Left renal cortex interstitium (tissue), 4 donors: Measurements from ENCODE around the gene CACNA2D3. TPM values are rescaled to one million over a fixed set of nuclear protein-coding genes. Genes with fewer than 3 reads are reported as not detected.
"Not testable (repeated sequence)": the region's sequence is repeated elsewhere in the genome, so short reads cannot be mapped to it uniquely, and the experiment has no call there.

Experiments used
- DNase-seq, 4 donors: peaks; one replicate each; pipeline ENCODE4 v3.0.0-alpha.2; 2013; ENCODE audit warnings: low read depth in 4 of 4, low spot score in 2 of 4, missing footprints in 1 of 4
- polyA plus RNA-seq, 4 donors: library from polyadenylated mRNA; unstranded; fragments of 120-200 nt; gene quantifications; one replicate each; pipeline ENCODE4 v1.2.1, GENCODE V29; 2013; ENCODE audit not compliant: insufficient read length in 4 of 4

CACNA2D3 gene
- polyA plus RNA-seq, 4 donors = 1.2 to 2.1 (median 1.5) TPM

DNA sequence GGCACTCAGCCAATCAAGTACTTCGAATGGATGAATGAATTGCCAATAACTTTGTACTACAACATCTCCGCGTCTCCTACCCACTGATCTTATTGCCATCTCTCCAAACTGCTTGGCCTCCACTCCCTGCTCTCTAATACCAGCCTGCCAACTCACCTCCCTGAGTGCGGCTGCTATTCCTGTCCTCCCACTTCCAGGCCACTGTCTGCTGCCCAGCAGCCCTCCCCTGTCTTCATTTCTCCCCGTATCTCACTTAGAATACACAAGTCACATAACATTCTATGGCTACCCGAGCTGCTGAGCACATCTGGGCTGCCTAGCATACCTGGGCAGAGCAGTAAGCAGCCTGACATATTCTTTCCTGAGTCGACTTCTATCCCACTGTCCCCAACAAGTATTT lies 955.4 kb downstream of the CACNA2D3 start:
- no peak for DNase-seq

DNA sequence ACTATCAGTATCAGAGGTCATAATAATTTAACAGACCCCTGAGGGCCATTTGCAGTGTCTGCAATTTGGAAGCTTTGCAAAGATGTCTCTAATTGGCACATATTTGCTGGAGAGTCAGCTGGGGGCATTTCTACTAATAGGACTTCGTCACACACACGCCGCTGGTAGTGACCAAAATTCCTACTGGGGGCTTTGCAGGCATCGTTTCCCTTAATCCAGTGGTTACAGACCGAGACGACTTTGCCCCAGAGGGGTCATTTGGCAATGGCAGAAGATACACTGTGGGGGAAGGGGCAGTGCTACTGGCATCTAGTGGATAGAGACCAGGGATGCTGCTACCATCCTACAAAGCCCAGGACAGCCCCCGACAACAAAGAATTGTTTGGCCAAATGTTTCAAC lies 956.5 kb downstream of the CACNA2D3 start:
- no peak for DNase-seq

DNA sequence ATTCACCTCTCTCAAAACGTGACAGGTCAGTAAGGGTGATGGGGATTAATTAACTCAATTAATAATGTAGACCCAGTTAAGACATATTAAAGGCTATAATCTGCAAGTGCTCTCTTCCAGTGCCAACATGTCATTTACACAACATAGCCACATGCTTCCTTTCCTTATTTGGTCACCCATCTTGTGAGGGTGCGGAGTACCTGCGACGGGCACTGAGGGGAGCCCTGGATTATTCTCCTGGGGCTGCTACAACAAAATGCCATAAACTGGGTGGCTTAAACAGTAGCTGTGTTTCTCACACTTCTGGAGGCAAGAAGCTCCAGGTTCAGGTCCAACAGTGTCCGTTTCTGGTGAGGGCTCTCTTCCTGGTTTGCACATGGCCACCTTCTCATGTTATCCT lies 962.9 kb downstream of the CACNA2D3 start:
- DNase-seq = no peak

DNA sequence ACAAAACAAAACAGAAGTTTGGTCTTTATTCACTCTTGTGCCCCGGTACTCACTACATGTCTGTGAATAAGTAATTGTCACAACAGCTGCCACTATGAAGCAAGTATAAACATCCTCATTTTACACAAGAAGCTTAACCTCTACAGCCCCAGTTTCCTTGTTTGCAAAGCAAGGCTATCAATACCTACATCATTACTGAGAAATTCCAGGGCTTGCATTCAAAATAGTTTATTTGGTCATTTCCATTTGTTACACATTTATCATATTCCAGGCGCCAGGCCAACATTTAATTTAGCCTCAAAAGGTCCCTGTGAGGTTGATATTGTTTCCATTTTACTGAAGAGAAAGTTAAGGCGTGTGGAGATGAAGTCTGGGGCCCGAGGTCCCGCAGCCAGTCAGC lies 966.9 kb downstream of the CACNA2D3 start:
- DNase-seq = no peak

DNA sequence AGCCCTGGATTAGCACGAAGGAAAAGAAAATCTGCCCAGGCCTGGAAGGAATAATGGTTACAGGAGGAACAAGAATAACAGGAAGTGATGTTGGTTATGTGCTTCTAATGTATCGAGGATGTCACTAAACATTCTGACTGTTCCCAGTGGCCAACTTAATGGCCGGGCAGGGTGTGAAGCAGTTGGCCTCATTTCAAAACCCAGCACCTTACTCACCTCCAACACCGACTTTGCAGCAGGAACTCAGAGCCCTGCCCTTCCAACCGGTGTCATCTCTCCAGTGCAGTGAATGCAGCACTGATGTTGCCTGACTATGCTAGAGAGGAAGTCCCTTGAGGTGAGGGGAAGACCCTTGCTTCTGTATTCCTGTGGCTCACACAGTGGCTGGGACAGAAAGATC lies 967.9 kb downstream of the CACNA2D3 start:
- DNase-seq = no peak

DNA sequence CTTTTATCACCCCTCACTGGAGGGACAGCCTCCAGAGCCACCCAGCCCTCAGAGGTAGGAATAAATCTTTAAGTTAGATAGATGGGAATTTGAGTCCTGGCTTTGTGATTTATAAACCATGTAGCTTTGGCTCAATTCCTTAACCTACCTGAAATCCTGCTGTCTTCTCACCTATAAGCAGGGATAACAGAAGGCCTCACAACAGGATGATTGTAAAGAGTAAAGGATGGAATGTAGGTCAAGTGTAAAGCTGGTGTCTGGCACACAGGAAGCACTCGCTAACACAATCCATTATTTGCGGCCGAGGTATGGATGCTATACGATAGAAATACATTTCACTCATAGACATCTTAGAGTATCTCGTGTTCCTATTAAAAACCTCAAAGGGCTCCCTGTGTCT lies 968.4 kb downstream of the CACNA2D3 start:
- DNase-seq = no peak

DNA sequence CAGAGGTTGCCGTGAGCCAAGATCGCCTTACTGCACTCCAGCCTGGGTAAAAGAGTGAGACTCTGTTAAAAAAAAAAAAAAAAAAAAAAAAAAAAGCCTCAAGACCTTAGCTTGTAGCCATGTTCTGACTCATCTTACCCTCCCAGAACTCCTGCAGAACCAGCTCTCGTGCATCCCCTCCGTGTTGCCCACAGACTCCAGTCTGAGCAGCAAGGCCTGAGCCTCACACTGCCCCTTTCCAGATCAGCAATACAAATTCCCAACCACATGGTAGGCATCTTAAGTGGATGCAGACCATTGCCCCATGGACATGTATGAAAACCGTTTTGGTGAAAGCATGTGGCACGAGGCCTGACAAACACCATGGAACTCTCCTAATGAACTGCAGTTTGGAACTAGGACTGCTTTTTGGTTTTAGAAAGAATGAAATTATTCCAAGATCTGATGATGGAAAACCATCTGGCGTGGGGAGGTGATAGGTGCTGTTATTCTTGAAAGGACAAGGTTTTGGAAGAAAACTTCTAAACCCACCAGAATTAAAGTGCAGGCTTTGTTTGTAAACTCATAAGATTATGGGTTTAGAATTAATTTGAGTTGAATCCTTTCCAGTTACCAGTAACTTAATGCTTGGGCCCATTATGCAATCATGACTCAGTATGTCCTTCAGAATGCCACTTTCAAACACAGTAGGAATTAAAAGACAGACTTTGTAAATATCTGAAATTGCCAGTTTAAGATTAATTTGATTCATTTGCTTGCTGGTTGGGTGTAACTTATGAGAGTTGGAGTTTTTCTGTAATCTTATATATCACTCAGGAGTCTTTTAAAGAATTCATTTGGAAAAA lies 969.3 kb downstream of the CACNA2D3 start:
- DNase-seq = no peak

DNA sequence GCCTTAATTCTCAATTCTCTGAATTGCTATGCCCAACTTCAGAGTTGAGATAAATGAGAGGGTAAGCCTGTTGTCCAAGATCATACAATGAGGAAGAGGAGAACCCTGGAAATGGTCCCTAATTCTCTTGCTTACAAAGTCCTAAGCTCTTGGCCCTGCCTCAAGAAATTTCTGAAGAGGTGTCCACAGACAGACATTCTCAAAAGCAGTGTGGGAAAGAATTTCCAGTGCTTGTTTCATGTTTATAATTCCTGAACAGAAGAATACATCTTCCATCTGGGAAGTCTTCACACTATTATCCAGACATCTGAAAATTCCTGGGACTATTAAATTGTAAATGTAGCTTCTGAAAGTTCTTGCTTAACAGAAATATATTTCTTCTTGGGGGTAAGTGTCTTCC lies 972.3 kb downstream of the CACNA2D3 start:
- DNase-seq = no peak

DNA sequence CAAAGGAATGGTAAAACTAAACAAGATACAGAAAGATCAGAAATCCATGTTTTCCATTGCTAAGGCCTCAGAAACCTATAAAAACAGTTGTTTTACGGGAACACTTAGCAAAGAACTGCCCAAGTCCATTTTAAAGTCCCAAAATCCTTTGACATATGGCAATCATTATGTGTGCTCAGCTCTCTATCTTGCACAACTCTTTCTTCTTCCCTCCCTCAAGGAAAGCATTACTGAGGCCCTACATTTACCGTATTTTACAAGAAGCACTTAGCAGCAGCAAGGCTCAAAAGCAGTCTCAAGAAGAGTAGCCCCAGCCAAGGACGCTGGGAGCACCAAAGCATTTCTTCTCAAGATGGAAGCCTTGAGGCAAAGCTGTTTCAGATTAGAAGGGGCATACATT lies 975.1 kb downstream of the CACNA2D3 start:
- DNase-seq = no peak

DNA sequence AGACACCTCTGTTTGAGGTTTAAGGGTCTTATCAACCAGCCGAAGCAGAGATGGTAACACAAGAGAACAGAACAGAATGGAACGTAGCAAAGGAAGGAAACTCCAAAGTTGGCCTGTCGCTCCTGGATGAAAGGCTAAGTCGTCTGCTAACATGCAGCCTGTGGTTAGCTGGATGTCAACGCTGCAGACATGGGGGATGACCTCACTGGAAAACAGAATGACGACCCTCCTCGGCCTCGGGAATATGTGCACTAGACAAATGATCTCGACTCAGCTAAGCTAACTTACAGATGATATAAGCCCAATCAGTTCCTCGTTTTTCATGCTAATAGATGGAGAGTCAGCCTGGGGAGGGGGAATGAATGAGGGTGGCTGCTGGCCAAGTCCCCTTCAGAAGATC lies 983.3 kb downstream of the CACNA2D3 start:
- DNase-seq = no peak

DNA sequence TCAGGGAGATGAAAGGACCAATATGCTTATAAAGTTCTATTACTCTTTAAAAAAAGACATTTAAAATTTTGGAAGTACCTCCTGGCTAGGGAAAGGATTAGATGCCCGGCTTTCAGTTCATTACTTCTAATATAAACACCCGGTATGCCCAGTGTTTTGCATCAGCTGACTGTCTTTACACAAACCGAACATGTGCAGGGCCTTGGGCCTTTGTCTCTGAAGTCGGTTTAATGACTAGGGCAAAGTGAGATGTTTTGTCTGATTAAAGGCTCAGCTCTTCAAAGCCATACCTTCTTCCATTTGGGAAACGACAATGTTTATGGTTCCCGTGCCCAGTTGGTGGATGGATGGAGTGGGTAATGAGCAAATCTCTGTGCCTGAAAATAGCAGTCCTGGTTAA lies 984.8 kb downstream of the CACNA2D3 start:
- no peak for DNase-seq

DNA sequence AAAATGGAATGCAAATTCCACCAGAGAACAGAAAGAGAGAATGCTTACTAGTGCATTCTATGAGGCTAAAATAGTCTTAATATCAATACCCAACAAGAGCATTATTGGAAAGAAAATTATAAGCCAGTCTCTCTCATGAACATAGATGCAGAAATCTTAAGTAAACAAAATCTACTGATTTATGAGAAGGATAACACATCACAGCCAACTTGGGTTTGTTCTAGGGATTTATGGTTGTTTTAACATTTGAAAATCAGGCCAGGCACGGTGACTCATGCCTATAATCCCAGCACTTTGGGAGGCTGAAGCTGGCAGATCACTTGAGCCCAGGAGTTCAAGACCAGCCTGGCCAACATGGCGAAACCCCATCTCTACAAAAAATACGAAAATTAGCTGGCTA lies 989.6 kb downstream of the CACNA2D3 start:
- not testable (repeated sequence) for DNase-seq

DNA sequence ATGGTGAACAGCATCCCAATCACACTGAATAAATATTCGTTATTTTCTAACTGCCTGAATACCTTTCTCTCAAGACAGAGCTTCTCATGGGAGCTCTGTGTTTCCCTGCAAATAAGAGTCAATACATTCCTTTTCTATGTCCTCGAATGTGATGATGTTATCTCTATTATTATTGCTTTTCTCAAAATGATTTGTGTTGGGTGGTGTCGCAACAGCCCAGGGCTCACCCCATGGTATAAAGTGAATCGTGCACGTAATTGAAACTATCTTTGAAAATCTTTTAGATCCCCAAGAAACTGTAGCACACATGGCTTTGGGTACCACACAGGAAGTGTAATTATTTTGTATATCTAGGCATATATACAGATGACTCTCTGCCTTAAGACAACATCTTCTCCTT lies 996.1 kb downstream of the CACNA2D3 start:
- no peak for DNase-seq

DNA sequence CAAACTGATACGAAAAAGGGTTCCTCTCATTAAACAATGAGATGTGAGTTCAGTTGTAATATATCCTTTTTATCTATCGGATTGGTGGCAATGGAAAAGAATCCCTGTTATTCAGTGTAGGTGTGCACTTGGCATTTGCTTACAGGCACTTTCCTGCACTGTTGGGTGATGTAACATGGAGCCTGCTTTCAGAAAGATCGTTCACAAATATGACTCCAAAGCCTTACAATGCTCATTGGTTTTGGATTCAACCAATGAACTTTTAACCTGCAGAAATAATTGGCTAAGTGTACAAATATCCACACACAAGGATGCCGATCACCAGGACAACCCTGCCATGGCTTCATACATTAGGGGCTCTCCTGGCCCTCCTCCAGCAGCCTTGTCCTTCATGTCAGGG lies 996.9 kb downstream of the CACNA2D3 start:
- no peak for DNase-seq

DNA sequence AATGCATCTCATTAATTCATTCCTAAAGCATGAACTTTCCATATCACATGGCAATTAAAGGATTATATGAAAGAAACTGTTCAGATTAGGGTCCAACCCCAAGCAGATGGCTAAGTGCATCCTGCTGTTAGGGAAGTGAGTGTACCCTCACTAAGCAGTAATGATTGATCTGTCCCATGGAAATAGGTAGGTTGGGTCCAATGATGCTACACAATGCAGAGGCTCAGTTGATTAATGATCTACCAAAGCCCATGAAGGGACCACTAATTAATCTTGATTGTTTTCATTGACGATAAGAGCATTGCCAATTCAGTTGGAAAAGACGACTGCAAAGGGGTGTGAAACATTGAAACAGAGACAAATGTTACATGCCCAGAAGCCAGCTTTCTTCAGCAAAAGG lies 1000.0 kb downstream of the CACNA2D3 start:
- no peak for DNase-seq

Other genes starting within 250 kb of the CACNA2D3 start
- gene ACTR8, start 240.4 kb upstream of the CACNA2D3 start, polyA plus RNA-seq = 10 to 100 TPM; 31.6 to 53.9 (median 43.4) TPM
- 10 to 100 TPM; 74.4 to 97.3 (median 80.7) TPM for gene SELENOK, start 230.7 kb upstream of the CACNA2D3 start, polyA plus RNA-seq